Endothelial cell of umbilical vein (primary cell): Measurements from ENCODE around the gene TMEM185A.
"Not testable (repeated sequence)": the region's sequence is repeated elsewhere in the genome, so short reads cannot be mapped to it uniquely, and the experiment has no call there.

Experiments used
- TF ChIP-seq, protein P1 (sequence below): IDR thresholded peaks from 2 replicates; pipeline ENCODE4 v1.6.1; 2011; ENCODE audit not compliant: insufficient read depth, insufficient read length
- TF ChIP-seq, protein P2 (sequence below), 2 donors: IDR thresholded peaks; 1 replicate in 1 of 2; 2 replicates in 1 of 2; pipeline ENCODE4 v1.5.1; 2011; ENCODE audit warnings: low read length in 2 of 2, mild to moderate bottlenecking in 2 of 2, moderate library complexity in 2 of 2, control low read depth in 1 of 2, inconsistent platforms in 1 of 2, low read depth in 1 of 2; ENCODE audit not compliant: insufficient read depth in 1 of 2; ENCODE audit errors: extremely low read depth in 1 of 2

- TF ChIP-seq, protein P1, sequence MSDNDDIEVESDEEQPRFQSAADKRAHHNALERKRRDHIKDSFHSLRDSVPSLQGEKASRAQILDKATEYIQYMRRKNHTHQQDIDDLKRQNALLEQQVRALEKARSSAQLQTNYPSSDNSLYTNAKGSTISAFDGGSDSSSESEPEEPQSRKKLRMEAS: not testable (repeated sequence)
- TF ChIP-seq, protein P2, sequence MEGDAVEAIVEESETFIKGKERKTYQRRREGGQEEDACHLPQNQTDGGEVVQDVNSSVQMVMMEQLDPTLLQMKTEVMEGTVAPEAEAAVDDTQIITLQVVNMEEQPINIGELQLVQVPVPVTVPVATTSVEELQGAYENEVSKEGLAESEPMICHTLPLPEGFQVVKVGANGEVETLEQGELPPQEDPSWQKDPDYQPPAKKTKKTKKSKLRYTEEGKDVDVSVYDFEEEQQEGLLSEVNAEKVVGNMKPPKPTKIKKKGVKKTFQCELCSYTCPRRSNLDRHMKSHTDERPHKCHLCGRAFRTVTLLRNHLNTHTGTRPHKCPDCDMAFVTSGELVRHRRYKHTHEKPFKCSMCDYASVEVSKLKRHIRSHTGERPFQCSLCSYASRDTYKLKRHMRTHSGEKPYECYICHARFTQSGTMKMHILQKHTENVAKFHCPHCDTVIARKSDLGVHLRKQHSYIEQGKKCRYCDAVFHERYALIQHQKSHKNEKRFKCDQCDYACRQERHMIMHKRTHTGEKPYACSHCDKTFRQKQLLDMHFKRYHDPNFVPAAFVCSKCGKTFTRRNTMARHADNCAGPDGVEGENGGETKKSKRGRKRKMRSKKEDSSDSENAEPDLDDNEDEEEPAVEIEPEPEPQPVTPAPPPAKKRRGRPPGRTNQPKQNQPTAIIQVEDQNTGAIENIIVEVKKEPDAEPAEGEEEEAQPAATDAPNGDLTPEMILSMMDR (IDR thresholded peaks at IDR 0.05; ENCODE audit: extremely low read depth in 1 of 2, insufficient read depth in 1 of 2, low read depth in 1 of 2, low read length in 2 of 2): not testable (repeated sequence)
These were observed 81.9 kb downstream of the TMEM185A start, which contains the start of gene HSFX3 for GRCh38 chrX:149549701-149550100.
